Fibroblast of pulmonary artery (primary cell): ENCODE results near the gene UPK1A.

ENCODE experiments used
- DNase-seq: peaks from one replicate; pipeline ENCODE4 v3.0.0-alpha.2; 2010; ENCODE audit warnings: low read depth
- H3K4me3 ChIP-seq: replicated peaks from 2 replicates; pipeline ENCODE4 v1.5.1; 2011; ENCODE audit warnings: low read depth, mild to moderate bottlenecking, control low read depth, low read length, moderate library complexity
- CTCF ChIP-seq: IDR thresholded peaks from 2 replicates; pipeline ENCODE4 v1.5.1; 2011; ENCODE audit warnings: mild to moderate bottlenecking, control low read depth, low read length, inconsistent platforms; ENCODE audit errors: missing control alignments

The UPK1A gene

GRCh38 chr19:35643255-35644205, 22.8 kb upstream of the UPK1A start:
- no peak for TF ChIP-seq CTCF

GRCh38 chr19:35644206-35644986, 21.9 kb upstream of the UPK1A start:
- peak overlapping the region; percentile 60 for H3K4me3 ChIP-seq
- TF ChIP-seq CTCF, result no peak

More at GRCh38 chr19:35643255-35644205, 22.8 kb upstream of the UPK1A start:
- peak overlapping the region; percentile 60 for H3K4me3 ChIP-seq
- DNase-seq, result peak; percentile 79

GRCh38 chr19:35644987-35645679, 21.2 kb upstream of the UPK1A start:
- peak overlapping the region; percentile 60 for H3K4me3 ChIP-seq
- no peak for TF ChIP-seq CTCF
- peak; percentile 49 for DNase-seq

More at GRCh38 chr19:35644206-35644986, 21.9 kb upstream of the UPK1A start:
- DNase-seq, result peak; percentile 94

- no peak overlapping the region for H3K4me3 ChIP-seq
- no peak for DNase-seq
- TF ChIP-seq CTCF, result no peak
Measured at GRCh38 chr19:35645680-35646511, 20.4 kb upstream of the UPK1A start.

- TF ChIP-seq CTCF, result no peak
- peak within 1 kb of the TSS; percentile 95 for H3K4me3 ChIP-seq
- DNase-seq, result peak; percentile 97
Measured at GRCh38 chr19:35648017-35648961, 18.0 kb upstream of the UPK1A start, which contains the start of gene COX6B1. Gene COX6B1, plus strand, starts transcription at chr19:35648323. Its CDS starts 2,921 bp downstream, at chr19:35651244.
